HCT116 (cell line): ENCODE results near the gene APBA1. TPM values are rescaled to one million over a fixed set of nuclear protein-coding genes. Genes with fewer than 3 reads are reported as not detected.

Experiments used
- ATAC-seq: fragments of 200-7000 bp; cut with Tn5 transposase; 2 replicates; pipeline ENCODE4 v1.9.1; 2020; ENCODE audit warnings: mild to moderate bottlenecking, moderate library complexity
- BruUV-seq: library from RNA; stranded (reverse); fragments of 400-500 nt; replicated peaks from 2 replicates; lab custom pipeline; 2021; lab: Mats Ljungman, UMichigan
- CTCF ChIA-PET: fragments of 300-600 bp; sonication (Branson Sonifier 250); formaldehyde crosslinking; loops from one replicate; lab custom pipeline; 2021; ENCODE audit warnings: antibody characterized with exemption; lab: Charles Lee
- POLR2A ChIA-PET: fragments of 300-600, 350-600 bp; sonication (Branson Sonifier 250); formaldehyde crosslinking; loops from one replicate; lab custom pipeline; 2021; ENCODE audit warnings: antibody characterized with exemption; lab: Charles Lee
- RAD21 ChIA-PET, 2 experiments: fragments of 300-600 bp; sonication (Branson Sonifier 250); formaldehyde crosslinking; loops; one replicate each; lab custom pipeline; 2023; ENCODE audit warnings: low total read pairs in 2 of 2; ENCODE audit not compliant: uncharacterized antibody in 2 of 2, unreplicated experiment in 2 of 2, low non-redundant PET in 1 of 2; lab: Charles Lee
- DNase-seq: peaks from one replicate; pipeline ENCODE4 v3.0.0-alpha.2; 2010; ENCODE audit warnings: low read depth, low spot score
- H2AFZ ChIP-seq: fragments of 200-600 bp; shearing (Covaris generic), sonication (generic); 2 replicates; pipeline ENCODE4 v1.6.1; 2017; ENCODE audit warnings: low read depth, mixed run types, mixed read lengths, antibody characterized with exemption, low read length; ENCODE audit not compliant: poor library complexity, severe bottlenecking
- H3K27ac ChIP-seq: 2 replicates; pipeline ENCODE4 v1.5.1; 2012; ENCODE audit warnings: low read depth, low read length
- H3K27me3 ChIP-seq: fragments of 200-600 bp; sonication (generic); 2 replicates; pipeline ENCODE4 v1.6.1; 2016; ENCODE audit warnings: mixed run types, low read length, mixed read lengths; ENCODE audit not compliant: insufficient read depth
- H3K36me3 ChIP-seq, 2 experiments: fragments of 200-500 bp in 1 of 2; fragments of 200-600 bp in 1 of 2; sonication (Bioruptor generic) in 1 of 2; sonication (generic) in 1 of 2; 2 replicates each; pipeline versions ENCODE4 v1.5.1 to v1.6.1; 2014 to 2016; ENCODE audit warnings: low read length in 2 of 2, inconsistent platforms in 1 of 2, mixed read lengths in 1 of 2, mixed run types in 1 of 2; ENCODE audit not compliant: insufficient read depth in 2 of 2, control insufficient read depth in 1 of 2
- H3K4me1 ChIP-seq, 2 experiments: fragments of 200-600 bp in 1 of 2; sonication (generic) in 1 of 2; 2 replicates each; pipeline versions ENCODE4 v1.5.1 to v1.6.1; 2012 to 2017; ENCODE audit warnings: low read length in 2 of 2, inconsistent platforms in 1 of 2, mild to moderate bottlenecking in 1 of 2, mixed read lengths in 1 of 2, mixed run types in 1 of 2, moderate library complexity in 1 of 2; ENCODE audit not compliant: insufficient read depth in 2 of 2, control insufficient read depth in 1 of 2
- H3K4me2 ChIP-seq: fragments of 200-600 bp; sonication (generic); 2 replicates; pipeline ENCODE4 v1.6.1; 2017; ENCODE audit warnings: mixed run types, low read length, mixed read lengths
- H3K4me3 ChIP-seq, 2 experiments: fragments of 200-600 bp in 1 of 2; sonication (generic) in 1 of 2; replicated peaks in 1 of 2; 2 replicates each; pipeline ENCODE4 v1.5.1; 2011 to 2016; ENCODE audit warnings: low read length in 2 of 2, control low read depth in 1 of 2, low read depth in 1 of 2, mild to moderate bottlenecking in 1 of 2, mixed read lengths in 1 of 2, mixed run types in 1 of 2
- H3K79me2 ChIP-seq: fragments of 200-600 bp; sonication (generic); 2 replicates; pipeline ENCODE4 v1.6.1; 2017; ENCODE audit warnings: mild to moderate bottlenecking, mixed run types, low read length, moderate library complexity, mixed read lengths; ENCODE audit not compliant: insufficient read depth
- H3K9ac ChIP-seq: fragments of 200-600 bp; sonication (generic); 2 replicates; pipeline ENCODE4 v1.6.1; 2016; ENCODE audit warnings: low read length, mixed read lengths
- H3K9me2 ChIP-seq: fragments of 200-600 bp; sonication (generic), shearing (Covaris generic); 2 replicates; pipeline ENCODE4 v1.6.1; 2017; ENCODE audit warnings: mixed run types, mild to moderate bottlenecking, moderate library complexity; ENCODE audit not compliant: insufficient read depth
- H3K9me3 ChIP-seq, 2 experiments: fragments of 200-500 bp in 1 of 2; fragments of 200-600 bp in 1 of 2; sonication (Bioruptor generic) in 1 of 2; sonication (generic) in 1 of 2; 2 replicates each; pipeline ENCODE4 v1.6.1; 2014 to 2017; ENCODE audit warnings: low read length in 2 of 2, mixed read lengths in 2 of 2, inconsistent platforms in 1 of 2, low read depth in 1 of 2, mild to moderate bottlenecking in 1 of 2, mixed run types in 1 of 2, moderate library complexity in 1 of 2; ENCODE audit not compliant: control insufficient read depth in 1 of 2, insufficient read depth in 1 of 2
- H4K20me1 ChIP-seq: fragments of 200-600 bp; sonication (generic), shearing (Covaris generic); 2 replicates; pipeline ENCODE4 v1.6.1; 2017; ENCODE audit warnings: mixed run types, mild to moderate bottlenecking, moderate library complexity; ENCODE audit not compliant: insufficient read depth
- ATF3 ChIP-seq: IDR thresholded peaks from 2 replicates; pipeline ENCODE4 v1.6.1; 2012
- CBX3 ChIP-seq: IDR thresholded peaks from 2 replicates; pipeline ENCODE4 v1.6.1; 2012; ENCODE audit warnings: low read depth
- CEBPB ChIP-seq: IDR thresholded peaks from 2 replicates; pipeline ENCODE4 v1.6.1; 2012; ENCODE audit warnings: low read depth
- EGR1 ChIP-seq: IDR thresholded peaks from 2 replicates; pipeline ENCODE4 v1.6.1; 2012; ENCODE audit warnings: low read depth
- FOSL1 ChIP-seq: IDR thresholded peaks from 2 replicates; pipeline ENCODE4 v1.6.1; 2012; ENCODE audit warnings: low read depth
- MAX ChIP-seq: IDR thresholded peaks from 2 replicates; pipeline ENCODE4 v1.6.1; 2012
- POLR2A ChIP-seq: IDR thresholded peaks from 2 replicates; pipeline ENCODE4 v1.7.0; 2011; ENCODE audit warnings: borderline replicate concordance; ENCODE audit not compliant: insufficient read depth, insufficient read length; ENCODE audit errors: extremely low read depth
- POLR2AphosphoS5 ChIP-seq: IDR thresholded peaks from 2 replicates; pipeline ENCODE4 v1.6.1; 2011; ENCODE audit warnings: mild to moderate bottlenecking, low read depth, low read length, moderate library complexity
- RAD21 ChIP-seq: IDR thresholded peaks from 2 replicates; pipeline ENCODE4 v1.6.1; 2012; ENCODE audit warnings: low read depth, mild to moderate bottlenecking
- REST ChIP-seq: IDR thresholded peaks from 2 replicates; pipeline ENCODE4 v1.6.1; 2012; ENCODE audit warnings: low read depth
- SIN3A ChIP-seq: IDR thresholded peaks from 2 replicates; pipeline ENCODE4 v1.6.1; 2012; ENCODE audit warnings: low read depth
- TCF7L2 ChIP-seq: IDR thresholded peaks from 2 replicates; pipeline ENCODE4 v1.7.0; 2011; ENCODE audit warnings: borderline replicate concordance, inconsistent platforms; ENCODE audit not compliant: insufficient read depth, insufficient read length; ENCODE audit errors: extremely low read depth
- ZBTB33 ChIP-seq: IDR thresholded peaks from 2 replicates; pipeline ENCODE4 v1.6.1; 2011; ENCODE audit warnings: mild to moderate bottlenecking, low read length, moderate library complexity; ENCODE audit not compliant: insufficient replicate concordance; ENCODE audit errors: extremely low read depth
- ZNF274 ChIP-seq: fragments of 200-500 bp; sonication (Bioruptor generic); IDR thresholded peaks from 2 replicates; pipeline ENCODE4 v1.6.1; 2014; ENCODE audit warnings: mild to moderate bottlenecking, low read depth, low read length, inconsistent platforms
- intact Hi-C: fragments of 100-400 bp; cut with micrococcal nuclease; formaldehyde crosslinking; loops from 2 replicates; pipeline ENCODE4 v1.10.0; 2022
- total RNA-seq: library from RNA; stranded (reverse); gene quantifications from one replicate; pipeline ENCODE4 v1.2.1, GENCODE V29; 2021; ENCODE audit not compliant: unreplicated experiment

The APBA1 gene
- total RNA-seq, 1 experiment from 2014 or later: 0.20 TPM

- no peaks in the 10 kb centered on the region for H3K79me2 ChIP-seq
- no peak overlapping the region for H3K4me3 ChIP-seq
- no peaks in the 10 kb centered on the region for H3K36me3 ChIP-seq
- RAD21 ChIA-PET: no interaction called here
- H3K27me3 ChIP-seq: peaks cover 31% of the 10 kb centered on the region
- no peaks in the 10 kb centered on the region for H4K20me1 ChIP-seq
- intact Hi-C loops: no loop called here
- TF ChIP-seq POLR2A (no peak), REST (no peak), FOSL1 (no peak), POLR2AphosphoS5 (no peak), MAX (no peak), CBX3 (no peak), ATF3 (no peak), CEBPB (no peak), SIN3A (no peak), ZNF274 (no peak), ZBTB33 (no peak), TCF7L2 (no peak), RAD21 (no peak), EGR1 (no peak)
- ATAC-seq (no peak), DNase-seq (no peak)
- H3K4me2 ChIP-seq: no peak overlapping the region
- POLR2A ChIA-PET: no interaction called here
- H2AFZ ChIP-seq: no peak overlapping the region
- H3K9me2 ChIP-seq: no peaks in the 10 kb centered on the region
- no TSS peak for BruUV-seq
- CTCF ChIA-PET: interaction anchor here (0.9 kb wide), 1 partner anchor 8 kb away, joined by 3 read pairs; no protein-coding TSS in a partner anchor
- no peak overlapping the region for H3K27ac ChIP-seq
- H3K9ac ChIP-seq: no peak overlapping the region
- H3K9me3 ChIP-seq: no peaks in the 10 kb centered on the region
- no peaks in the 10 kb centered on the region for H3K4me1 ChIP-seq
These were observed 195.4 kb downstream of the APBA1 start for GRCh38 chr9:69476797-69477196.
